Measurements from ENCODE around the gene ARHGEF39.
A peak's percentile ranks its signal among the peaks of the same experiment; 100 is the strongest.
"Not testable (repeated sequence)": the region's sequence is repeated elsewhere in the genome, so short reads cannot be mapped to it uniquely, and the experiment has no call there.

The ARHGEF39 gene

DNA sequence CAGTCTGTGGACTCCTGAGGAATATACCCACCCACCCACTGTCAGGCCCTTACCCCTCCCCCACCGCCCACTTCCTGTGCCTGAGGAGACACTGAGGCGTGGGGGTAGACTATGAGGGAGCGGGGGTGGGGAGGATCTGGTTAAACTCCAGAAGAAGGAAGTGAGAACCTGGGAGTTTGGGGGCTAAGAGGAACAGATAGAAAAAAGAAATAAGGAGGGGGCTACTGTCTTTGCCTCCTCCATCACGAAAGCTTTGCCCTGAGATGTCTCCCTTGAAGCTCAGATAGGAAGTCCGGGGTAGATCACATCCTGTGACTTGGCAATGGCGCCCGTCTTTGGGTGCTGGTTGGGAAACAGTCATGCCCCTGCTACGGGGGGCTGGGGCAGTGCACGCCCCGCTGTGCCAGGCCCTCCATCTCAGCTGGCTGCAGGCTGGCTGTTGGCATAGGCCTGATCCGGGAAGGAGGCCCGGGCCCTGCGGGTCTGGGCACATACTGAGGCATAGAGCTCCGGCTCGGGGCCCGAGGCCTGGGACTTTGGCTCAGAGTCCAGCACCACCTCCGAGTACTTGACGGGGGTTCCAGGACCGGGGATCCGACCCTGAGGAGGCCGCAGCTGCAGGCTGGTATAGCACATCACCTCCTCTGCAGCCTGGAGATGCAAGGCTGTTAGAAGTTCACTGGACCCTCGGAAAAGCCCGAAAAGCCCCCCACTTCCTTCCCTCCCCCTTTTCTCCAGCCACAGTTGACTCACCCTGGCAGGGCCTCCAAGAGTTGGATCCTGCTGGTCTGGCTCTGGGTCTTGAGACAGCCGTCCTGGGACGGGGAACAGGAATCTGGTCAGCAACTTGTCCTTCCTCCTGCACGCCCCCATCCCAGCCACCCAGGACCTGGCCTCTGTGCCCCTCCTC lies 15.3 kb downstream of the ARHGEF39 start:
- DNase-seq, result no peak

- peak; percentile 82 for DNase-seq
These were observed 18.3 kb downstream of the ARHGEF39 start for GRCh38 chr9:35646533-35647265.

DNA sequence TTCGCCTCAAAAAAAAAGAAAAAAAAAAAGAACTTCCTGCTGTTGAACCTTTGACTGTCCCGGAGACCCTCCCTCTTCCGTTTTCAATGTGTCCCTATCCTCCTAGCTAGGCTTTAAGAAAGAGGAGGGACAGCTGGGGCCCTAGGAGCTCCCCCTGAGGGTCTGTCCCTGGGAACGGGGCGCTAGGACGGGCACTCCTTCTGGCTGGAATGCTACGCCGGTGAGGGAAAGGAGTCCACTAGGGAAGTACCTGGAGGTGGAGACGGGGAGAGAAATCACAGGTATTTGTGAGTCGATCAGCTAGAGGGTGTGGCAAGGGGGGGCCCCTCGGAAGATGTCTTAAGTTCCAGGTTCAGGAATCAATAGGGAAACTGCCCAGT lies 18.9 kb downstream of the ARHGEF39 start:
- DNase-seq, result peak; percentile 32

GRCh38 chr9:35645736-35646135 lies 19.3 kb downstream of the ARHGEF39 start:
- not testable (repeated sequence) for DNase-seq

DNA sequence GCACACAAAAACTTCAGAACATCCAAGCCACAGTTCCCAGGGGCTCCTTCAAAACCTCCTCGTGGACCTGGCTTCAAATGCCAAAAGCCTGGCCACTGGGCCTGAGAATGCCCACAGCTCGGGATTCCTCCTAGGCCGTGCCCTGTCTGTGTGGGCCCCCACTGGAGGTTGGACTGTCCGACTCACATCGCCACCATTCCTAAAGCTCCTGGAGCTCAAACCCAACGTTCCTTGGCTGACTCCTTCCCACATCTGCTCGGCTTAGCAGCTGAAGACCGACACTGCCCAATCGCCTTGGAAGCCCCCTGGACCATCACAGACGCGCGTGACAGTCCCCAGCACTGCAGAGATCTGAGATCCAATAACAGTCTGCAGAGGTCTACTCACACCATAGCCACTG lies 21.9 kb downstream of the ARHGEF39 start:
- DNase-seq, result no peak

GRCh38 chr9:35641478-35641877 lies 23.5 kb downstream of the ARHGEF39 start:
- DNase-seq, result not testable (repeated sequence)

DNA sequence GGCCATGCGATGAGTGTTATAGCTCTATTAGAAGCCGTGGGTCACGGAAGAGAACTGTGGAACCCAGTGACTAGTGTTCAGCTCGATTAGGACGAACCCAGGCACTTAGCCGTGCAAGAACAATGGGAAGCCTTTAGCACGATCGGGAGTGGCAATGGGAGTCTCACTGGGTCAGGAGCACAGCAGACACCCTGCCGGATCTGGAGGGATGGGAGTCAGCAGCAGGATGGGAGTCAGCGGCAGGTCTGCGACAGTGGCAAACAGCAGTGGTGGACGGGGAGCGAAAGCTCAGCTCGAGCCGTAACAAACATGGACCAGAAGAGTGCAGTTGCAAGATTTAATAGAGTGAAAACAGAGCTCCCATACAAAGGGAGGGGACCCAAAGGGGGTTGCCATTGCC lies 24.6 kb downstream of the ARHGEF39 start:
- not testable (repeated sequence) for DNase-seq

DNA sequence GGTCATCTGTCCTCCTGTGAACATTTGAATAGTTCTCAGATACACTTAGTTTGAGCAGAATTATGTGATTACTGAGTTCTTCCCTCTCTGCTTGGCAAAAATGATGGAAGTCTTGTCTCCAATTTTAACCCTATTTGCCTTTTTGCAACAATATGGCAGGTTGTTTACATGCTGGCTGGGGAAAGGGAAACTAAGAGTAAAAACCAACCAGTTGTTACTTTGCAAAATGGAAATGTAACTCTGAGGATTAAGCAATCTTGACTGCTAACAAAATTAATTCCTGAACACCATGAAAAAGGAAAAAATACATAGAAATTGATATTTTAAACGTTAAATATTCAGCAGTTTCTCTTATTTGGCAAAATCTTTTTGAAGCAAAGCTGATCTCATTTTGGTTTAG lies 25.4 kb downstream of the ARHGEF39 start:
- DNase-seq, result no peak

DNA sequence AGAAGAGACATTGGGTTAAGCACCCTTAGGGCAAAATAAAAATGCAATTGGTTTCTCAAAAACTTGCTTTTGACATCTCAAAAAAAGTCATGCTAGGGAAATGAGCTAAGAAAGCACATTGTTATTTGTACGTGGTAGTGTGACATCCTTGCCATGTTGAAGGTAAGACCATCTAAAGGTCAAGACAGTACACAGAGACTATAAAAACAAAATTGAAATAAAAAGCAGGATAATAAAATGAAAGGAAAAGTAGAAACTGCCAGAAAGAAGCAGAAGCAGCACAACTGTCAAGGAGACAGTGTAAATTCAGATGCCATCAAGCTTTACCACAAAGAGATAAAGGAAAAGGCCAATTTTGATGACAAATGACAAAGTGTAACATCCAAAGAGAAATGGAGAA lies 25.8 kb downstream of the ARHGEF39 start:
- not testable (repeated sequence) for DNase-seq

GRCh38 chr9:35638751-35639150 lies 26.2 kb downstream of the ARHGEF39 start:
- DNase-seq, result not testable (repeated sequence)

DNA sequence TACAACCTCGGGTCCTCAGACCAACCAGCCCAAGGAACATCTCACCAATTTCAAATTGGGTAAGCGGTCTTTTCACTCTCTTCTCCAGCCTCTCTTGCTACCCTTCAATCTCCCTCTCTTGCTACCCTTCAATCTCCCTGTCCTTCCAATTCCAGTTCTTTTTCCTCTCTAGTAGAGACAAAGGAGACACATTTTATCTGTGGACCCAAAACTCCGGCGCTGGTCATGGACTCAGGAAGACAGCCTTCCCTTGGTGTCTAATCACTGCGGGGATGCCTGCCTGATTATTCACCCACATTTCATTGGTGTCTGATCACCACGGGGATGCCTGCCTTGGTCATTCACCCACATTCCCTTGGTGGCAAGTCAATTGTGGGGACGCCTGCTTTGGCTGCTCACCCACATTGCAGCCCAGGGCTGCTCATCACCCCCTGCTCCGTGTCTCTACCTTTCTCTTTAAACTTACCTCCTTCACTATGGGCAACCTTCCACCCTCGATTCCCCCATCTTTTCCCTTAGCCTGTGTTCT lies 27.5 kb downstream of the ARHGEF39 start:
- not testable (repeated sequence) for DNase-seq

- not testable (repeated sequence) for DNase-seq
These were observed 28.1 kb downstream of the ARHGEF39 start for GRCh38 chr9:35636877-35637246.

DNA sequence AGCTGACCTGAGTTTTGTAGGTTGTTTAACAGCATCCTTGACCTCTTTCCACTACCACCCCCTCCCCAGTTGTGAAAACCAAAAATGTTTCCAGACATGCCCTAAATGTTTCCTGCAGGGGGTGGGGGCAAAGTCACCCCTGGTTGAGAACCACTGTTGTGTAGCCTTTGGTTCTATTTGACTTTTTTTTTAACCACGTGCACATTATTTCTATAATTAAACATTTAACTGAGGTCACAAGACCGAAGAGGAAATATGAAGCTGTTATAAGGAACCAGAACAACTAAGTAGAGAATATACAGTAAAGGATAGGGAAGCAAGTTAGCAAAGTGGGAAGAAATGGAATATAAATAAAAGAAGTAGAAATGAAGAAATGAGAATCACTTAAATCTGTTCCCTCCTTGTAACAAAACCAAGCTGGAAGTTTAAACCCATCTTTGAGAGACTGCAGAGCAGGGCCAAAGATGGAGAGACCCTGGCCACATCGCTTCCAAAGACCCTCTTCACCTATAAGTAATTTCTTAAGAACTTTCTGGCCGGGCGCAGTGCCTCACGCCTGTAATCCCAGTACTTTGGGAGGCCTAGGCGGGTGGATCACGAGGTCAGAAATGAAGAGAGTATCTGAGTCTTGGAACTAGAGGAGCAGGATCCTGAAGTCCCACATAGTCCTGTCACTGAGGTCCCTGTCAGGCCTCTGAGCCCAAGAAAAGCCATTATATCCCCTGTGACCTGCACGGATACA lies 28.7 kb downstream of the ARHGEF39 start:
- DNase-seq, result no peak

DNA sequence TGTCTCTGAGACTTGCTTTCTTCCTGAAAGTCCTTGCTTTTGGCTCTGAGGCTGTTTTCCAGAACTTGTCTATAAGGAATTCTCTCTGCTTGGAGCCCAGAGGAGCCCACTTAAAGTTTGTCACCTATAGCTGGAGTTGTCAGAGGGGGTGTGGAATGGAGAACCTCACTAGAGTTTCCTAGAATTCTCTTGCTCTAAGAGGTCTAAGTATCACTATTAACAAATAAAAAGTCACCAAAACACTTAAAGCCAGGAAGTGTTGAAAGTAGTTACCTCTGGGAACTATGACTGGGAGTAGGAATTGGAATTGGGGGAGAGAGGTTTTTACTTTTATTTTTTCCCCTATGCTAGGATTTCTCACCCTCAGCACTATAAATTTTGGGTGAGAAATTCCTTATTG lies 29.3 kb downstream of the ARHGEF39 start:
- DNase-seq, result no peak

GRCh38 chr9:35629597-35629996 lies 35.4 kb downstream of the ARHGEF39 start:
- DNase-seq, result no peak

- no peak for DNase-seq
These were observed 36.5 kb downstream of the ARHGEF39 start for GRCh38 chr9:35628389-35628991.

DNA sequence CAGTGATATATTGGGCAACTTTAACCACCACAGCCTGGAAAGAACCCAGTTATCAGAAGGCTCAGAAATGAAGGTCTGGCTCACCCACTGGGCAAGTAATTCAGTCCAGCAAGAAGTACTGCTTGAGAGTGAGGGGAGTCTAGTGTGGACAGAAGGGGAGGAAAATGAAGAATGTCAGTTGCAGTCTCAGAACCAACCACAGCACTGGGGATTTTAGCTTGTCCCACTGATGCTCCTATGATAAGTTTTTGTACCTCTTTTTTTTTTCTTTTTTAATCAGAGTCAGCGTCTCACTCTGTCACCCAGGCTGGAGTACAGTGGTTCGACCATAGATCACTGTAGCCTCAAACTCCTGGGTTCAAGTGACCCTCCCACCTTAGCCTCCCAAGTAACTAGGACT lies 37.4 kb downstream of the ARHGEF39 start:
- DNase-seq, result no peak

GRCh38 chr9:35619800-35620158 lies 45.2 kb downstream of the ARHGEF39 start:
- no peak for DNase-seq

GRCh38 chr9:35618854-35619799 lies 45.9 kb downstream of the ARHGEF39 start:
- no peak for DNase-seq

- no peak for DNase-seq
These were observed 46.7 kb downstream of the ARHGEF39 start, which contains the start of gene CD72 for GRCh38 chr9:35618325-35618727. Gene CD72, minus strand, starts transcription at chr9:35618413. Its CDS starts 110 bp downstream, at chr9:35618303.

GRCh38 chr9:35617548-35617947 lies 47.4 kb downstream of the ARHGEF39 start:
- no peak for DNase-seq
